GM13976 (cell line): Measurements from ENCODE around the gene CLHC1.
"Not testable (repeated sequence)": the region's sequence is repeated elsewhere in the genome, so short reads cannot be mapped to it uniquely, and the experiment has no call there.

Experiments used
- DNase-seq: peaks from one replicate; pipeline ENCODE4 v3.0.0; 2012; ENCODE audit warnings: low spot score
- CTCF ChIP-seq: IDR thresholded peaks from 2 replicates; pipeline ENCODE4 v1.5.1; 2012; ENCODE audit warnings: borderline replicate concordance, mild to moderate bottlenecking; ENCODE audit not compliant: insufficient read depth; ENCODE audit errors: extremely low read depth, missing control alignments, control extremely low read depth
- in situ Hi-C: fragments of 300-500 bp; cut with MboI; formaldehyde crosslinking; loops from one replicate; pipeline ENCODE4 v1.12.0; 2022; ENCODE audit warnings: low sequenced_read_pairs, mixed read lengths, inconsistent platforms; ENCODE audit not compliant: unreplicated experiment

The CLHC1 gene

GRCh38 chr2:55146263-55146662, 85.8 kb downstream of the CLHC1 start:
- in situ Hi-C loops: no loop called here
- no peak for DNase-seq
- TF ChIP-seq CTCF: no peak

- in situ Hi-C loops: no loop called here
- TF ChIP-seq CTCF: no peak
- no peak for DNase-seq
These were observed 86.9 kb downstream of the CLHC1 start for GRCh38 chr2:55144922-55145820.

GRCh38 chr2:55143706-55144105, 88.4 kb downstream of the CLHC1 start:
- DNase-seq, in situ Hi-C loops: not testable (repeated sequence)

GRCh38 chr2:55142518-55142917, 89.6 kb downstream of the CLHC1 start:
- in situ Hi-C loops: no loop called here
- no peak for TF ChIP-seq CTCF

GRCh38 chr2:55141572-55142413, 90.3 kb downstream of the CLHC1 start:
- no peak for TF ChIP-seq CTCF
- DNase-seq: no peak
- in situ Hi-C loops: no loop called here

More at GRCh38 chr2:55142518-55142917, 89.6 kb downstream of the CLHC1 start:
- no peak for DNase-seq

GRCh38 chr2:55140316-55141219, 91.5 kb downstream of the CLHC1 start:
- in situ Hi-C loops: no loop called here
- TF ChIP-seq CTCF: no peak
- no peak for DNase-seq
